GM18505 (cell line): ENCODE data around the gene POU2AF1.
"Not testable (repeated sequence)": the region's sequence is repeated elsewhere in the genome, so short reads cannot be mapped to it uniquely, and the experiment has no call there.

Experiments used
- ATAC-seq: cut with Tn5 transposase; IDR thresholded peaks from one replicate; pipeline ENCODE4 v1.9.1; 2021; ENCODE audit not compliant: unreplicated experiment
- POLR2A ChIP-seq: IDR thresholded peaks from 4 replicates; pipeline ENCODE4 v1.6.1; 2011; ENCODE audit warnings: borderline replicate concordance; ENCODE audit not compliant: insufficient read depth, insufficient read length; ENCODE audit errors: extremely low read depth

Gene POU2AF1

DNA sequence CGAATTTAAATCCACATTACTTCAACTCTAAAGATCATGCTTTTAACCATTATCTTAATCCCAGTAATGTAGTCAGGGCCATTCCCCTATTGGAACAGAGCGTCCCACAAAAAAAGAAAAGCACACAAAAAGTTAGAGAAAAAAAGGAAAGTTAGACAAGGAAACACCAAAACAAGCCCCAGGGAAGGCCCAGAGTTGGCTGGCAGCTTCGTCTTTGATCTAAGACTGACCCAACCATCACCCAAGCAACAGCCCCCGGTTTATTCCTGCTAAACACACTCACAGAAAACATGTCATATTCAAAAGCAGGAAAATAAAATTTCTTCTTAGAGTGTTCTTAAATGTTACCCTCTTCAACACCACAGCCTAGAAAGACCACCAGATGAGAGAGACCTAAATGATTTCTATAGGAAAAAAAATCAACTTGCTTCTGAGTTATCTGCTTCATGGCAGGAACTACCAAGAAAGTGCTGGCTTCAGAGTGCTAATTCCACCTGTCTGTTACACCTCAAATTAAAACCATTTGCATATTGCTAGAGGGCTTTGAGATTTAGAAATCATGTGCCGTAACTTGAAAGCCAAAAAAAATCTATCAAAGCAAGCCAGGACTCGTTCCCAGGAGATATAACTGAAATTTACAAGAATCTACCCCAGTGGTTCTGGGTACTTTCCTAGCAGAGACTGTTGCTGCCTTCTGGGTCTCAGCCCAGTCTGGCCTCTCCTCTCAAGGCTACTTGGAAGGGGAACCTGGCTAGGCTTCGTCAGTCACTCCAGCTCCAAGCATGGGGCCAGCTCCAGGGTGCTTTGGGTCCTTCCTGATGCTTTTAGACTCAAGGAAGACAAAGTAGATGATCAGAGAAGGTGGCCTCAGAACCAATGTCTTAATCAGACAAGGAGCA lies 49.5 kb downstream of the POU2AF1 start:
- TF ChIP-seq POLR2A, result no peak
- no peak for ATAC-seq

DNA sequence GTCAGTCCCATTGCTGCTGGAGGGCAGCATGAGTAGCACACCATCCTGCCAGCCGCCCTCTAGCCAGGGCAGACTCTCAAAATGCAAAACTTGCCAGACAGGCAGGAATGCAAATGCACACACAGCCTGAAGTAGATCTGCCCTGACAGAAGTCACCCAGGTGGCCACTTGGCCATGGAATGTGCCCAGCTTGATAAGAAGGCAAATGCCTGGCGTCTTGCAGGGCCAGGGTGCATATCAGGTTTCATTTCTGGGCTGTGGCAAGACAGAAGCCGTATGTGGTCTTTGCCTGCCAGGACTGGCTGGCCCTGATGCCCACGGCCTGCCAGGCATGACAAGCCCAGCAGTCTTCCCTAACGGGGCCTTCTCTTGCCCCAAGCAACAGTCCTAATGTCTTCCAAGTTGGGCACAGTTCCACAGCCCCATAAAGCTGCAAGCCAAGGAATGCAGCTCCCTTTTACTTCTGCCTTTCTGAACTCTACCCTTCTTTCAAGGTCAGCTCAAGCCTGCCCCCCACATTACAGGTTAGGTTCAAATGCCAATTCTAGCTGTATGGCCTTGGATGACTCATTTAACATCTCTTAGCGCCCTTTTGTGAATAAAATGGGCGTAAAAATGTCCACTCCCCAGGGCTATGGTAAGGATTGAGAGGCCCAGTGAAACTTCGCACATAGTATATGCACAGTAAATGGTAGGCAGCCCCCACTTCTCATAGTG lies 51.0 kb downstream of the POU2AF1 start:
- TF ChIP-seq POLR2A, result no peak
- ATAC-seq, result no peak

DNA sequence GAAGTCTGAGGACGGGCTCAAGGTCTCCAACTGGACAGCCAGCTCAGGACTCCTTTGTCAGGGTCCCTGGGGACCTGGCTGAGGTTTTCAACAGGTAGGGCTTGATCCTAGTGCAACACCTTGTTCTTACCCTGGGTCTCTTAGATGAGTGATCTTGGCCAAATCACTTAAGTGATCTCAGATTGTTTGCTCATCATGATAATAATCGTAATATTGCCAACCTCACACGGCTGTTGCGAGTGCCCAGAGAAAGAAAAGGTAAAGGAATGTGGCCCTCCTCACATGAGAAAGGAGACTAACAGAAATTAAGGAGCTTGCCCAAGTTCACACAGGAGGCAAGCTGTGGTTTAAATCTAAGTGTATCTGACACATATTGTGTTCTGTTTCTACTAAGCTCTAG lies 52.3 kb downstream of the POU2AF1 start:
- no peak for ATAC-seq
- no peak for TF ChIP-seq POLR2A

DNA sequence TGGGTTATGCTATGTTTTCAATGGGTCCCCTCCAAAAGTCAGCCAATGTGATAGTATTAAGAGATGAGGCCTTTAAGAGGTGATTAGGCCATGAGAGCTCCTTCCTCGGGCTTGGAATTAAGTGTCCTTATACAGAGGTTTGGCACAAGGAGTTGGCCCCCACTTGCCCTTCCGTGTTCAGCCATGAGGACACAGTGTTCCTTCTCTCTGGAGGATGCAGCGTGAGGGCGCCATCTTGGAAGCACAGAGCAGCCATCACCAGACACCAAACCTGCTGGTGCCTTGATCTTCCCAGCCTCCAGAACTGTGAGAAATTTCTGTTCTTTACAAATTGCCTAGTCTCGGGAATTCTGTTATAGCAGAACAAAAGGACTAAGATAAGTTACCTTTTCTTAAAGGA lies 53.8 kb downstream of the POU2AF1 start:
- no peak for TF ChIP-seq POLR2A
- ATAC-seq, result no peak

DNA sequence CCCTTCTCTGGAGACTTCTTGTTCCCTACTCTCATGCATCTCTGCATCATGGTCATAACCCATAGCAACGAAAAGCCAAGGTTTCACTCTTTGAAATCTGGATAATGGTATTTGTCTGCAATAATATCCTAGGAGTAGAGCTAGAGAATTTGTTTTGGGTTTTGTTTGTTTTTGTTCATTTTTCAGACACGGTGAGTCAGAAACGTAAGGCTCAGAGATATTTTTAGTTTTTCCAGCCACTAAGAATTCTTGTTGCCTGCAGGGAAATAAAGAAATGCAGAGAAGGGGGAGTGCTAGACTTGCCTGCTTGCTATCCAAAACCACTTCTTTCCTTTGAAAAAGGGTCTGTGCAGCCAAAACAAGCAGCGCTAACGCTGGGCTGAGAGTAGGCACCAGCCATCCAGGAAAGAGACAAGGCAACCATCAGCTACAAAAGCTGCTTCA lies 54.8 kb downstream of the POU2AF1 start:
- no peak for TF ChIP-seq POLR2A
- ATAC-seq, result no peak

DNA sequence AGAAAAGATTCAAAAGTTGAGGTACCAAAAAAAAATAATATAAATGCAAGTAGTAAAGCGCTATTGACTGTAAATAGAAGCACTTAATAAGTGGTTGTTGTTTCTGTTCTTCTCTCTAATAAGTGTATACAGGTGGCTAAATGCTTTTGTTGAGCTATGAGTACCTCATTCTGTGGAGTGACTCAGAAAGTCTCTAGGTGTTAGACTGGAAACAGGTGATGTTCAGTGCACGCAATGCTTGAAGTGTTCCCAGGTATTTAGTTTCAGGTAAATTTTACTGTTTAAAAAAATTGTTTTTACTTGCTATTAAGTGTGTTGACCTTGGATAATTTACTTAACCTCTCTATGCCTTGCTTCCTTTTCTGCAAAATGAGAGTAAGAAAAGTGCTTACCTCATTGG lies 56.5 kb downstream of the POU2AF1 start:
- TF ChIP-seq POLR2A, result no peak
- no peak for ATAC-seq

DNA sequence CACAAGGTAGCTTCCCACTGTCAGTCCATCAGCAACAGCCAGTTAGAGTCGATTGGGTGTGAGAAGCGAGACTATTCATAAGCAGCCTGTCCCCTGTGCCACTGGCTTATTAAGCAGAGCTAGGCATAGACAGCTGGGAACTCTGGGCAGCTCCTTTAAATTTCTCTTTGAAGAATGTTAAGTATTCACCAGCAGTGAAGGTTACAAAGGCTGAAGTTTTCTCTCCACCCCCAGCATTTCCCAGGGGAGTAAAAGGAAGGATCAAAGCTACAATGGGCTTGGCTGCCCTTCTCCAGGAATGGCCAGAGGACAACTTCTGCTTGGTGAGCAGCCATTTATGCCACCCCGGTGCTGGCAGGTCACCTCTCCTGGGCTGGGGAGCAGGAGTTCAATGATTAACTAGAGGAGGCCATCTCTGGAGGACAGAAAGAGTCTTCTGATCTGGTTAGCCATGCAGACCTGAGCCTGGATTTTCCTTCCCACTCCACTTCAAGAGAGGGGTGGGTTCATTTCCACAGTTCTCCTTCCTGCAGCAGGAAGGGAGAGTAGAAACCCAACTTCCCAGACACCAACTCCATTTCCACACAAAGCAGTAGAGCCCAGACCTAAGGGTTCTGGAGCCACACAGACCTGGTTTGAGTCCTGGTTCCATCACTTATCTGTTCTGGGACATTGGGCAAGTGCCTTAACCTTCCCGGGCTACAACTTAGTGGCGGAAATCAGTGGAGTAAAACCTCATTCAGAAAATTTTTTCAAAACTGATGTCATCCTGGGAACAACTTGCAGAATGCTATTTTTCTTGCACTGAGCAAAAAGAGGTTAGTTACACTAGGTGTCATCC lies 58.1 kb downstream of the POU2AF1 start:
- no peak for ATAC-seq
- no peak for TF ChIP-seq POLR2A

DNA sequence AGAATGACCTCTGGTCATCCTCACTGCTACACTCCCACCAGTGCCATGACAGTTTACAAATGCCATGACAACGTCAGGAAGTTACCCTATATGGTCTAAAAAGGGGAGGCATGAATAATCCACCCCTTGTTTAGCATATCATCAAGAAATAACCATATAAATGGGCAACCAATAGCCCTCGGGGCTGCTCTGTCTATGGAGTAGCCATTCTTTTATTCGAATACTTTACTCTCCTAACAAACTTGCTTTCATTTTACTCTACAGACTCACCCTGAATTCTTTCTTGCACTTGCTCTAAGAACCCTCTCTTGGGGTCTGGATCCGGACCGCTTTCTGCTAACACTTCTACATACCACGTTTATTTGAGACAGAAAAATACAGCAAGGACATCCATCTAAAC lies 58.9 kb downstream of the POU2AF1 start:
- not testable (repeated sequence) for ATAC-seq

DNA sequence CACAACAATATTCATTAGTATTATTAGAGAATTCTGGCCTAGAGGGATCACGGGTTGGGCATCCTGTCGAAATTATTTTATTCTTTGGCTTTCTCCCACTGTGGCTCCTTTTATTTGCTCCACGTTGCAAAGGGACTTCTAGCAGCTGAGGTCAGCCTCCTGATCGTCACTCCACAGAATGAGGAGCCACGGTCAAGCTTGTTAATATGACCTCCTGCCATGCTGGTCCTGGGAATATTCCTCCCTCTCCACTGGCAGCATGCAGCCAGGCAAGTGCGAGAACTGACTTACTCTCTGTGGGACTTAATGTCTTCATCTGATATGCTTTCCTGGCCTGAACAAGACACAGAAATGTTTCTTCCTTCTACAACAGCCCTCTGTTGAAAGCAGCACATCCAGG lies 59.8 kb downstream of the POU2AF1 start:
- ATAC-seq, result no peak
- TF ChIP-seq POLR2A, result no peak

DNA sequence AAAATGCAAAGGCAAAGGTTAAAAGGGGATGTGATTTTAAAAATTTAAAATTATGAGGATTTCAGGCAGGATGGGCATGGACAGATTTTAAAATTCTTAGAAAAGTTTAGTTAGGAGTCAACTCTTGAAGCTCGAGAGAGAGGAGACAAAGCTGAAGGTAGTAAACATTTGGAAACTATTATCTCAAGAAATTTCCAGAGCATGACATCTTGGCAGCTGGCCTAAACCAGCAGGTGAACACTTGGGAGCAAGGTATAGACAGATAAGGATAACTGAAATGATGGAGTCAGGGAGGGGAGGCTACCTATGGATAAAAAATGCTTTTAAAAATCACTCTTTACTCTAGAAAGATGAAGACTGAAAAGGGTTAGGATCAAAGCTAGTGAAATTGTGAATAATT lies 67.0 kb downstream of the POU2AF1 start:
- TF ChIP-seq POLR2A, result no peak
- no peak for ATAC-seq

DNA sequence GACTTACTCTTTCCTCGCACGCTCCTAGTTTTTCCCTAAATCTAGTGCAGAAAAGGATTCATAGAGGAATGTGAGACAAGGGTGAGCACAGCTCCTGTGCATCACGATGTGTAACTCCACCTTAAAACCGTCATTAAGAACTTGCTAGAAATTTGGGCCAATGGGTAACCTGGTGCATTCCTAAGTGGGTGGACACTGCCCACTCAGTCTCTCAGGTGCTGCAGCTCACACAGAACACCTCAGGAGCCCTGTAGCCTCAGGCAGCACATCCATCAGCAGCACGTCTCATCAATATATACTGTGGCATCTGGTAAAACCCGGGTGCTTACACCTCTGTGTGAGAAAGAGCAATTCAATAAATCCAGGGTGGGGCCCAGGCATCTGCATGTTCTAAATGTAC lies 68.4 kb downstream of the POU2AF1 start:
- ATAC-seq, result no peak
- TF ChIP-seq POLR2A, result no peak

DNA sequence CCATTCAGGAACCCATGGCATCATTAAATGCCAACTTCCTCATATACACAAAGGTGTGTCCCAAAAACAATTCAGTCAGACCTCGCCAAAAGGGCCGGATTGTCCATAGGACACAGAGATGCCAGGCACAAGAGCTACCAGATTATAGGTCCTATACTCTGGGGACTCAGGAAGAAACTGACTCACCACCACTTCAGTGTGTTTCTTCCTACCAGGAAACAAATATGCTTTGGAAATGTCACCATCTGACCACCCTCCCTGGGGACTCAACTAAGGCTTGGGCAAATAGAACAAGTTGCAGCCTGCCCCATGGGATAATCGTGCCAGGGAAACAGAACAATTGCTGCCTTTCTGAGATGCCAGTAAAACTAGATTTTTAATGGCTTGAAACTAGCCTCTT lies 69.0 kb downstream of the POU2AF1 start:
- TF ChIP-seq POLR2A, result no peak
- ATAC-seq, result no peak

DNA sequence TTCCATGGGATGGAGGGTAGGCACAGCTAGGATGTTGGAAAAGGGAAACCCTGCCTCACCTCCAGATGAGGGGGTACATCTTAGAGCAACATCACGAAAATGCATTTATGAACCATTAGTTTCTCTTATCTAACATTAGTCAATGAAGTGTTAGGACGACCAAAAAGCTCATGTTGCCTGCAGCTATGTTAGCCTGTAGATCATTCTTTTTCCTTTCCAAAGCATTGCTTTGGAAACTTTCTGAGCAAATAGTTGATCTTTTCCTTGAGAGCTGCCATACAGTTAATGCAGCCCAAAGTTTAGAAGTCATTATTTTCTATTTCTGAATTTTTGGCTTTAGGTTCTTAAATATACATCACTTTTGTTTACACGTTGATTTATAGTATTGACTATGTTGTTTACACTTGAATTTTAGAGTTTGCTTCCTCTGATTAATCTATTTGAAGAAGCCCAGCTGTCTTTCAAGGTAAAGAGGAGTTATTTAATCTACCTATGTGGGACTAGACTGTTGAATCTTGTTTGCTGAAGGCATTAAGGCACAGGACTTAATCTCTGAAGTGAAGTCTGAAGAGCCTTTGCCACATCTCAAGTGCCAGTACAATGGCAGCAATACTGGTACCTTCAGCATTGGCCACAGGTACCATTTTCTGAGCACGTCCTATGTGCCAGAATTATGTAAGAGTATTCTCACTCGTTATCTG lies 69.7 kb downstream of the POU2AF1 start:
- TF ChIP-seq POLR2A, result no peak
- ATAC-seq, result no peak
